Neural crest cell (in vitro differentiated cells): ENCODE results near the gene AK5. TPM values are rescaled to one million over a fixed set of nuclear protein-coding genes. Genes with fewer than 3 reads are reported as not detected.

ENCODE experiments used
- DNase-seq: peaks from one replicate; pipeline ENCODE4 v3.0.0; 2021; ENCODE audit warnings: low read depth, mixed read lengths, low spot score
- H3K27ac Mint-ChIP-seq: one replicate; pipeline ENCODE4 v1.8.0; 2021; ENCODE audit warnings: mild to moderate bottlenecking, mixed read lengths; ENCODE audit not compliant: unreplicated experiment
- H3K27me3 Mint-ChIP-seq: 2 replicates; pipeline ENCODE4 v1.8.0; 2021; ENCODE audit warnings: low read depth, mild to moderate bottlenecking, mixed read lengths
- H3K36me3 Mint-ChIP-seq: 2 replicates; pipeline ENCODE4 v1.8.0; 2021; ENCODE audit warnings: low read depth, mild to moderate bottlenecking, mixed read lengths
- H3K4me1 Mint-ChIP-seq: 2 replicates; pipeline ENCODE4 v1.8.0; 2021; ENCODE audit warnings: mixed read lengths
- H3K4me3 Mint-ChIP-seq: one replicate; pipeline ENCODE4 v1.8.0; 2021; ENCODE audit warnings: mild to moderate bottlenecking, mixed read lengths
- H3K9me3 Mint-ChIP-seq: 2 replicates; pipeline ENCODE4 v1.8.0; 2021; ENCODE audit warnings: mixed read lengths
- total RNA-seq: library from RNA; stranded (reverse); gene quantifications from 2 replicates; pipeline ENCODE4 v1.2.1, GENCODE V29; 2021
- TF ChIP-seq, protein P1 (sequence below): fragments of 200-600 bp; sonication (generic); conservative IDR thresholded peaks from 2 replicates; pipeline ENCODE4 v1.5.0; 2021; ENCODE audit warnings: antibody characterized with exemption, mild to moderate bottlenecking

AK5 gene
- total RNA-seq, 1 donor from 2014 or later, result 1.1 TPM

DNA sequence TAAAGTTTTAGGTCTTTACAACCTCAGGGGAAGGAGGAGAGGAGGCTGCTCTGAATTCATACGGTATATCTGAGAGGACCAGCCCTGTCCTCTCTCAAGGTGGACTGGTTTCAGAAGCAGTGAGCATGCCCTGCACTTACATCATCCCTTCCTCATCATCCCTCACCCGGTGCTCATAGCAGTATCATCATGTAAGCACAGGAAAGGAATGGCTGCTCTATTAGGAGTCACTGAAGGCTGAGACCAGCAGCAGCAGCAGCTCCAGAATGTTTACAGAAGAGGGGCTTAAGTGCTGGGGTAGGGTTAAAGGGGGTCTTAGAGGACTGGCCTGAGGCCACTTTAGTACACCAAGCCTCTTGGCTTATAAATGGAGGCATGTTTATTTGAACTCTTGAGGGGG is 185.9 kb downstream of the AK5 start:
- TF ChIP-seq, protein P1, sequence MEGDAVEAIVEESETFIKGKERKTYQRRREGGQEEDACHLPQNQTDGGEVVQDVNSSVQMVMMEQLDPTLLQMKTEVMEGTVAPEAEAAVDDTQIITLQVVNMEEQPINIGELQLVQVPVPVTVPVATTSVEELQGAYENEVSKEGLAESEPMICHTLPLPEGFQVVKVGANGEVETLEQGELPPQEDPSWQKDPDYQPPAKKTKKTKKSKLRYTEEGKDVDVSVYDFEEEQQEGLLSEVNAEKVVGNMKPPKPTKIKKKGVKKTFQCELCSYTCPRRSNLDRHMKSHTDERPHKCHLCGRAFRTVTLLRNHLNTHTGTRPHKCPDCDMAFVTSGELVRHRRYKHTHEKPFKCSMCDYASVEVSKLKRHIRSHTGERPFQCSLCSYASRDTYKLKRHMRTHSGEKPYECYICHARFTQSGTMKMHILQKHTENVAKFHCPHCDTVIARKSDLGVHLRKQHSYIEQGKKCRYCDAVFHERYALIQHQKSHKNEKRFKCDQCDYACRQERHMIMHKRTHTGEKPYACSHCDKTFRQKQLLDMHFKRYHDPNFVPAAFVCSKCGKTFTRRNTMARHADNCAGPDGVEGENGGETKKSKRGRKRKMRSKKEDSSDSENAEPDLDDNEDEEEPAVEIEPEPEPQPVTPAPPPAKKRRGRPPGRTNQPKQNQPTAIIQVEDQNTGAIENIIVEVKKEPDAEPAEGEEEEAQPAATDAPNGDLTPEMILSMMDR, result no peak
- Mint-ChIP-seq H3K27me3 (no peaks in the 10 kb centered on the region), H3K4me1 (peaks cover 18% of the 10 kb centered on the region), H3K4me3 (no peak overlapping the region), H3K36me3 (no peaks in the 10 kb centered on the region), H3K27ac (no peak overlapping the region), H3K9me3 (peaks cover under 1% of the 10 kb centered on the region)
- DNase-seq, result no peak

DNA sequence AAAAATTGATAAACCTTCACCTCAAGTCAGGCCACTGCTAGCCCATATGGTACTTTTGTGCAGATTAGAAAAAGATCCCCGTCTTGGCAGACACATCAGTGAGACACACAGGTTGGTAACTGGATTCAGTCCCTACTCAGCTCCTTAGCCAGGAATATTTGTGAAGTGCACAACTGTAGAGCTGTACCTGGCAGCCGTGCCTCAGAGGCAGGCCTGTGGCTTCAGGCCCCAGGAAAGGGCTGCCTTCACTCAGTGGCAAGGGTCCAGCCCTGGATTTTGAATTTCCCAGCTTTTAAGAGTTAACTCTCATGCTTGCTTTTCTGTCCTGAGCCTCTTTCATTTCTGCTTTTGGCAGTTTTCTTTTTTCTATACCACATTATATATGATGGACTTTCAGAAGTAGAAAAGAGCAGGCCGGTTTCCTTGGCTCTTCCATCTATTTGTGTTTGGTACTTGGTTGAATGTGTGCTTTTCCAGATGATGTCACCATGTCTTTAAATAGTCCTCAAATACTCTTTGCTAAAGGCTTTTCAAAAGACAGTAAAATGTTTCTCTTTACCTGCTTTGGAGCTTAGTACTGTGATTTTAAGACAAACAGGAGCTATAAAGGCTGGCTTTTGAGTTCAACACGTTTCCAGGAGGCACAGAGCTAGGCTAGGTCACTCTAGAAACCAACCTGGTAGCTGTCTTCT is 186.6 kb downstream of the AK5 start:
- H3K4me1 Mint-ChIP-seq, result peaks cover 18% of the 10 kb centered on the region
- no peak for DNase-seq
- no peak overlapping the region for H3K4me3 Mint-ChIP-seq
- H3K36me3 Mint-ChIP-seq, result no peaks in the 10 kb centered on the region
- H3K27ac Mint-ChIP-seq, result no peak overlapping the region
- peaks cover 2% of the 10 kb centered on the region for H3K9me3 Mint-ChIP-seq
- no peaks in the 10 kb centered on the region for H3K27me3 Mint-ChIP-seq
- TF ChIP-seq, protein P1, result no peak

DNA sequence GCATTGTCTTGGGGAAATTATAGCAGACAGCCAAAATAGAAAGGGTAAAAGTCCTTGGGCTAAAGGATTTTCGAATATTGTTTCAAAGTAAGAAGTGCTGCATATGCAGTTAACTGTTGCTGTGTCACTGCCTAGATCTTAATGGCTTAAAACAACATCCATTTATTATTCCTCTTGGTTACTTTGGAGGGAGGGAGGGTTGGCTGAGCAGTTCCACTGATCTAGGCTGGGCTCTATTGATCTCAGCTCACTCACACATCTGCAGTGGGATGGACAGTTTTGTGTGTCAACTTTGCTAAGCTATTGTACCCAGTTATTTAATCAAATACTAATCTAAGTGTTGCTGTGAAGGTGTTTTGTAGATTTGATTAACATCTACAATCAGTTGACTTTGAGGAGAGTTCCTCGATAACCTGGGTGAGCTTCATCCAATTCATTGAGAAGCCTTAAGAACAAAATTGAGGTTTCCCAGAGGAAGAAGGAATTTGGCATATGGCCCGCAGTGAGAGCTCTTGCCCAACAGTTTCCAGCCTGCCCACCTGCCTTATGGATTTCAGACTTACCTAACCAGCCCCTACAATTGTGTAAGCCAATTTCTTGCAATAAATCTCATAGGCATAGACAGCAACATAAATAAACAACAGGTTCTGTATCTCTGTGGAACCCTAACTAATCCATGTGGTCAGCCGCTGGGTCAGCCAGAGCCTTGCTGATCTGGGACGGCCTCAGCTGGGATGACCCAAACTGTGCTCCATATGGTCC is 187.3 kb downstream of the AK5 start:
- TF ChIP-seq, protein P1, result no peak
- no peak for DNase-seq
- Mint-ChIP-seq H3K36me3 (no peaks in the 10 kb centered on the region), H3K4me3 (no peak overlapping the region), H3K27ac (no peak overlapping the region), H3K9me3 (peaks cover 2% of the 10 kb centered on the region), H3K4me1 (peaks cover 18% of the 10 kb centered on the region), H3K27me3 (no peaks in the 10 kb centered on the region)

DNA sequence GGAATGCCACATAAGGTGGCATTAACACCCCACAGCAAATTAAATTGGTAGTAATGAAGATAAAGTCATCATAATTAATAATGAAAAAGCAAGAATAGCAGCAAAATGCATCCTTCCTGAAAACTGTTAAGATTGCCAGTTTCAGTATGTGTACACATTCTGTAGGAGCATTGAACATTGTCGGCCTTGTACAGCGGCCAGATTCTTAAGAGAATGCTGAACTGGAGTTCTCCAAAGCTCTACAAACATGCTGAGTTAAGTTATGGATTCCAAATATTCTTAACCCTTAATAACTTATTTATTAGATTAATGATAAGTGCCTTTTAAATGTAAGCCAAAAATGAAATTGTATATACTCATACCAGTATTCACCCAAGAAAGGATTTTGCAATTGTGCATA is 189.9 kb downstream of the AK5 start:
- Mint-ChIP-seq H3K9me3 (peaks cover 2% of the 10 kb centered on the region), H3K4me1 (peaks cover 18% of the 10 kb centered on the region), H3K27me3 (no peaks in the 10 kb centered on the region), H3K27ac (no peak overlapping the region), H3K36me3 (no peaks in the 10 kb centered on the region), H3K4me3 (no peak overlapping the region)
- TF ChIP-seq, protein P1, result no peak
- DNase-seq, result no peak

DNA sequence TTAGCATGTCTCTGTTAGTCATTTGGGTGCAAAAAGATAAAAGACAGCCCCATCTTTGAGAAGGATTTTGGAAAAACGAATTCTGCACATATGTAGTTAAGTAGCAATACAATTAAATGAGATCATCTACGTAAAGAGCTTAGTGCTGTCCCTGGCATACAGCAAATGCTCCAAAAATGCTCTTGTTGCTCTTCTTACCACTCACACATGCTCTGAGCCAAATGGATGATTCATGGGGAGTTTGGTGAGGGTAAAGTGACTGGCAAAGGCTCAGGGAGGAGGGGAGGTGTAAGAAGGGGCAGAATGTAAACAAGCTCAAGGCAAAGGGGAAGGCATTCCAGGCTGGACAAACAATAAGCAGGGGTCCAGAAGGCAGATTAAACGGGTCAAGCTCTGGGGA is 191.9 kb downstream of the AK5 start:
- DNase-seq, result no peak
- Mint-ChIP-seq H3K27ac (no peak overlapping the region), H3K4me1 (peaks cover under 1% of the 10 kb centered on the region), H3K27me3 (no peaks in the 10 kb centered on the region), H3K4me3 (no peak overlapping the region), H3K9me3 (peaks cover 2% of the 10 kb centered on the region), H3K36me3 (no peaks in the 10 kb centered on the region)
- TF ChIP-seq, protein P1, result no peak
